LNCaP clone FGC (cell line): Measurements from ENCODE around the gene DHDH.
A peak's percentile ranks its signal among the peaks of the same experiment; 100 is the strongest.
"Not testable (repeated sequence)": the region's sequence is repeated elsewhere in the genome, so short reads cannot be mapped to it uniquely, and the experiment has no call there.

Source experiments
- DNase-seq: peaks from one replicate; pipeline ENCODE4 v3.0.0-alpha.2; 2011; ENCODE audit warnings: low read depth
- H3K4me3 ChIP-seq: 2 replicates; pipeline ENCODE4 v1.5.1; 2011; ENCODE audit warnings: mild to moderate bottlenecking, low read depth, low read length, control low read depth
- TF ChIP-seq, protein P1 (sequence below): IDR thresholded peaks from 2 replicates; pipeline ENCODE4 v1.5.1; 2012; ENCODE audit warnings: mild to moderate bottlenecking; ENCODE audit not compliant: control insufficient read depth, insufficient read depth; ENCODE audit errors: extremely low read depth

The DHDH gene

DNA sequence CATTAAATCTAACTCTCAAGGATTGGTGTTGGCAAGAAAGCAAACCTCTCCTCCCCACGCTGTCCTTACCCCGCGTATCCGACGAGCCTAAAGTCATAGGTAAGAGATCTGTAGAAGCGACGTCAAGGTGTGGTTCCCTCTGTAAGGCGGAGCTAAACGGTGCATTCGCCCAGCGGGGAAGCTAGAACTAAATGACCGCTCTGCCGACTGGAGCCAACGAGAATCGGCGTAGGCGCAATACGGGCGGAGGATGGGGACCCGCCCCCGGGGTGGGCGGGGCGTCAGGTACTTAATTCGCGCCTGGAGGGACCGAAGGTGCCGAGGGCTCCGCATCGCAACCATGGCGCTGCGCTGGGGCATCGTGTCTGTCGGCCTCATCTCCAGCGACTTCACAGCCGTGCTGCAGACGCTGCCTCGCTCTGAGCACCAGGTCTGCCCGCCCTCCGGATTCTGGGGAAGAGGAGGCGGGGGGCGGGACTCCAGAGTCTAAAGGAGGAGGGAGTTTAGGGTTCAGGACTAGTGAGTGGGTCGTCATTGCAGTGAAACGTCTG lies at the start of gene DHDH:
TSS of gene DHDH (plus strand) at position 318 of the 551 bp plus-strand sequence. CDS start at position 341, 23 bp downstream.
- peak within 1 kb of the TSS; percentile 50 for H3K4me3 ChIP-seq
- peak; percentile 80 for DNase-seq
- TF ChIP-seq, protein P1, sequence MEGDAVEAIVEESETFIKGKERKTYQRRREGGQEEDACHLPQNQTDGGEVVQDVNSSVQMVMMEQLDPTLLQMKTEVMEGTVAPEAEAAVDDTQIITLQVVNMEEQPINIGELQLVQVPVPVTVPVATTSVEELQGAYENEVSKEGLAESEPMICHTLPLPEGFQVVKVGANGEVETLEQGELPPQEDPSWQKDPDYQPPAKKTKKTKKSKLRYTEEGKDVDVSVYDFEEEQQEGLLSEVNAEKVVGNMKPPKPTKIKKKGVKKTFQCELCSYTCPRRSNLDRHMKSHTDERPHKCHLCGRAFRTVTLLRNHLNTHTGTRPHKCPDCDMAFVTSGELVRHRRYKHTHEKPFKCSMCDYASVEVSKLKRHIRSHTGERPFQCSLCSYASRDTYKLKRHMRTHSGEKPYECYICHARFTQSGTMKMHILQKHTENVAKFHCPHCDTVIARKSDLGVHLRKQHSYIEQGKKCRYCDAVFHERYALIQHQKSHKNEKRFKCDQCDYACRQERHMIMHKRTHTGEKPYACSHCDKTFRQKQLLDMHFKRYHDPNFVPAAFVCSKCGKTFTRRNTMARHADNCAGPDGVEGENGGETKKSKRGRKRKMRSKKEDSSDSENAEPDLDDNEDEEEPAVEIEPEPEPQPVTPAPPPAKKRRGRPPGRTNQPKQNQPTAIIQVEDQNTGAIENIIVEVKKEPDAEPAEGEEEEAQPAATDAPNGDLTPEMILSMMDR = no peak

DNA sequence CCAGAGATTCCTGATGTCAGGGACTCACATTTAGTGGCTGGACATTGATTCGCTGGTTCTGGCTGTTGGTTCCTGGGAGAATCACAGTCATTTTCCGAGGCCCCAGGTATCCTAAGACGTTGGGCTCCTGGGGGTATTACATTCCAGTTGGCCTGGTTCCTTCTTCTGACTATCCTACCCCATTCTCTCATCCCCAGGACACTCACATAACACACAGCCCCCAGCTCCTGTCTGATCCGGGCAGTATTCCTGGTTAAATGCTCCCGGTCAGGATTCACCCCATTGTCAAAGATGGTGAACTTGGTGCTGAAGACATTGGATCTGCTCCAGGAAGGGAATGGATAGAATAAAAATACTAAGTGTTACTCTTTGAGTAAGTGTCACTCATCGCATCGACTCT lies 49.8 kb upstream of the DHDH start:
- DNase-seq = no peak
- TF ChIP-seq, protein P1 = no peak
- H3K4me3 ChIP-seq = no peak overlapping the region

DNA sequence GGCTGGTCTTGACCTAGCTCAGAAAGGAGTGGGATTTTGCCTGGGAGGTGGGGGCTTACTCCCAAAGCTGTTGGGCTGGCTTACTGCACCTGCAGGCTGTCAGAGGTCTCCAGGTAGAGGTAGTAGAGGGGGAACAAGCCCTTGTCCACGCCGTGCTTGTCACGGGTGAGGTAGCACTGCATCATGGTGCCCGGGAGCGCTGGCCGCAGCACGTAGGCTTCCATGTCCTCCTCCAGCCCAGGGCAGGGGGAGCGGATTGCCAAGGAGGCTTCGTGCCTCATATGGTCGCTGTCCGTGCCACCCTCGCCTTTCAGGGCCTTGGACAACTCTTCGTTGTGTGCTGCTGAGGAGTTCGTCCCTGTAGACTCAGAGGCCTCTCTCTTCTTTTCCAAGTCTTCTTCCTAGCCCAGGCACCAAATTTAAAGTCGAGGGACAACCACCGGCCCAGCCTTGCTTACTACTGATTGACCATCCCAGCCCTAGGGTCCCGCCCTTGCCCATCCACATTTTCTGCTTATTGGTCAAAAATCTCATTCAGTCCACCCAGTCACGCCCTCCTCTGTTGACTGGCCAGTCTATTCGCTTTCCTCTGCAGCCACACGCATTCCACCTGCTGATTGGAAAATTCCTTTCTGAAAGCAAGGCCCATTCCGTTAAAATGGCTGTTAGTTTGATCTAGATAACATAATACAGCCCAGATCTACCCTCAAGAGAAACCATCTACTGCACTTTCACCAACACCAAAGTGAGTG lies 45.5 kb upstream of the DHDH start:
- TF ChIP-seq, protein P1 = no peak
- no peak for DNase-seq
- no peak overlapping the region for H3K4me3 ChIP-seq

DNA sequence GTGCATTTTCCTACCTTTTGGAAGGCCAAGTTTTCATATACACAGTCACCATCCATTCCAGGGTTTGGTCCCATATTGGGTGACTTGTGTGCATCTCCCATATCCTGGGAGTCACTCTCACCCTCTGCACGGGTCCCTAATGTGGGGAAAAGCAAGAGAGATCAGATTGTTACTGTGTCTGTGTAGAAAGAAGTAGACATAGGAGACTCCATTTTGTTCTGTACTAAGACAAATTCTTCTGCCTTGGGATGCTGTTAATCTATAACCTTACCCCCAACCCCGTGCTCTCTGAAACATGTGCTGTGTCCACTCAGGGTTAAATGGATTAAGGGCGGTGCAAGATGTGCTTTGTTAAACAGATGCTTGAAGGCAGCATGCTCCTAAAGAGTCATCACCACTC lies 44.0 kb upstream of the DHDH start:
- not testable (repeated sequence) for H3K4me3 ChIP-seq, DNase-seq

DNA sequence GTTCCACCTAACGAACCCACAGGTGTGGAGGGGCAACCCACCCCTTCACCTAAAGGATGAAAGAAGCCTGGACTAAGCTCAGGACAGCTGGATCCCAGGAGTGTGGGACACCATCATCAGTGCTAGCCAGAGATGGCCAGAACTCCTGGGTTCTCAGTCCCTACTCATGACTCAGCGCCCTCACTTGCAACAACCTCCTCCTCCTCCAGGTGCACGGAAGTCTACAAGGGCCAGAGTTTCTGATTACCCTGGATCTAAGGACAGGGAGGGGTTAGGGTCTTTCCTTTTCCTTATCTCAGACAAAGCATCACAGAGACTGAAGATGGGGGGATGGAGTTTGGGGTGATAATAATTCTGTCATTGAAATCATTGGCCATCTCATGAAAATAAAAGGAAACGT lies 42.9 kb upstream of the DHDH start:
- no peak overlapping the region for H3K4me3 ChIP-seq
- TF ChIP-seq, protein P1 = no peak
- no peak for DNase-seq

GRCh38 chr19:48895226-48895625 lies 38.3 kb upstream of the DHDH start:
- TF ChIP-seq, protein P1 = no peak
- no peak overlapping the region for H3K4me3 ChIP-seq
- no peak for DNase-seq

DNA sequence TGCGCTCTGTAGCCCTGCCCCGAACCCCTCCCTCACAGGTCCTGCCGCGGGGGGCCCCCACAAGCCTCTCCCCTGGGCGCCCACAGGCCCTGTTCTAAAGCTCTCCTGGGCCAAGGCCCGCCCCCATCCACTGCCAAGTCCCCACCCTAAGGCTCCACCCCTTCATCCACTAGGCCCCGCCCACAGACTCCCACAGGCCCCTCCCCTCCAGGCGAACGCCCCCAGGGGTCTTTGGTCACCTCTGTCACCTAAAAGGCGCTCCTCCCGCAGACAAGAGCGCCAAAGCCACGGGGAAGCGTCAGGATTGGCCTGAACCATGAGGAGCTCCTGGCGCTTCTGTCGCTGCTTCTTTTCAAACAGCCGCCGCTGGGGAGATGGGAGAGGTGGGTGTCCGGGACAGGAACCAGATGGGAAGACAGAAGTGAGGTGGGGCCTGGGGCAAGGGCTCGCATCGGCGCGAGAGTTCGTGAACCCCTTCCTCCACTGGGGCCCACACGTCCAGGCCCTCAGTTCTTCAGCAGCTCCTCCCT lies 37.2 kb upstream of the DHDH start:
- DNase-seq = no peak
- TF ChIP-seq, protein P1 = no peak
- H3K4me3 ChIP-seq = no peak overlapping the region
